ENCODE results near the gene CEACAM5.
A peak's percentile ranks its signal among the peaks of the same experiment; 100 is the strongest.
"Not testable (repeated sequence)": the region's sequence is repeated elsewhere in the genome, so short reads cannot be mapped to it uniquely, and the experiment has no call there.

The CEACAM5 gene

GRCh38 chr19:41750248-41751134, 42.1 kb downstream of the CEACAM5 start:
- not testable (repeated sequence) for H3K36me3 ChIP-seq (ENCODE audit: control insufficient read depth, insufficient read depth, low read length); H3K4me3 ChIP-seq (ENCODE audit: low read length); H3K9me3 ChIP-seq (ENCODE audit: control insufficient read depth, low read length); H3K27me3 ChIP-seq (ENCODE audit: control insufficient read depth, insufficient read depth, low read length)
- Histone ChIP-seq H3K9ac (ENCODE audit: low read length) (peak overlapping the region; percentile 48), H3K4me1 (ENCODE audit: control insufficient read depth, insufficient read depth, low read length) (peaks cover 57% of the 10 kb centered on the region)

- Histone ChIP-seq H3K27me3 (ENCODE audit: control insufficient read depth, insufficient read depth, low read length) (no peaks in the 10 kb centered on the region), H3K4me1 (ENCODE audit: control insufficient read depth, insufficient read depth, low read length) (peaks cover 44% of the 10 kb centered on the region), H3K9ac (ENCODE audit: low read length) (peak overlapping the region; percentile 47), H3K36me3 (ENCODE audit: control insufficient read depth, insufficient read depth, low read length) (no peaks in the 10 kb centered on the region), H3K4me3 (ENCODE audit: low read length) (no peak overlapping the region), H3K9me3 (ENCODE audit: control insufficient read depth, low read length) (no peaks in the 10 kb centered on the region)
Measured at GRCh38 chr19:41753159-41753558, 44.7 kb downstream of the CEACAM5 start.

- Histone ChIP-seq H3K36me3 (ENCODE audit: control insufficient read depth, insufficient read depth, low read length) (no peaks in the 10 kb centered on the region), H3K4me1 (ENCODE audit: control insufficient read depth, insufficient read depth, low read length) (peaks cover 40% of the 10 kb centered on the region), H3K9ac (ENCODE audit: low read length) (no peak overlapping the region), H3K4me3 (ENCODE audit: low read length) (no peak overlapping the region), H3K9me3 (ENCODE audit: control insufficient read depth, low read length) (no peaks in the 10 kb centered on the region), H3K27me3 (ENCODE audit: control insufficient read depth, insufficient read depth, low read length) (no peaks in the 10 kb centered on the region)
Measured at GRCh38 chr19:41753936-41754529, 45.6 kb downstream of the CEACAM5 start.

GRCh38 chr19:41755328-41755913, 47.0 kb downstream of the CEACAM5 start, which contains the start of gene CEACAM6:
CEACAM6 (plus strand) TSS chr19:41755530; CDS start chr19:41755639, 109 bp downstream.
- Histone ChIP-seq H3K27me3 (ENCODE audit: control insufficient read depth, insufficient read depth, low read length) (no peaks in the 10 kb centered on the region), H3K9ac (ENCODE audit: low read length) (no peak within 1 kb of the TSS), H3K9me3 (ENCODE audit: control insufficient read depth, low read length) (no peaks in the 10 kb centered on the region), H3K36me3 (ENCODE audit: control insufficient read depth, insufficient read depth, low read length) (no peaks in the 10 kb centered on the region), H3K4me3 (ENCODE audit: low read length) (no peak within 1 kb of the TSS), H3K4me1 (ENCODE audit: control insufficient read depth, insufficient read depth, low read length) (peaks cover 38% of the 10 kb centered on the region)

GRCh38 chr19:41758846-41759245, 50.4 kb downstream of the CEACAM5 start:
- no peak overlapping the region for H3K9ac ChIP-seq (ENCODE audit: low read length)
- no peak overlapping the region for H3K4me3 ChIP-seq (ENCODE audit: low read length)
- no peaks in the 10 kb centered on the region for H3K9me3 ChIP-seq (ENCODE audit: control insufficient read depth, low read length)
- no peaks in the 10 kb centered on the region for H3K27me3 ChIP-seq (ENCODE audit: control insufficient read depth, insufficient read depth, low read length)
- no peaks in the 10 kb centered on the region for H3K36me3 ChIP-seq (ENCODE audit: control insufficient read depth, insufficient read depth, low read length)
- peaks cover 8% of the 10 kb centered on the region for H3K4me1 ChIP-seq (ENCODE audit: control insufficient read depth, insufficient read depth, low read length)

- H3K9ac ChIP-seq (ENCODE audit: low read length): no peak overlapping the region
- no peaks in the 10 kb centered on the region for H3K9me3 ChIP-seq (ENCODE audit: control insufficient read depth, low read length)
- H3K36me3 ChIP-seq (ENCODE audit: control insufficient read depth, insufficient read depth, low read length): no peaks in the 10 kb centered on the region
- peaks cover 11% of the 10 kb centered on the region for H3K4me1 ChIP-seq (ENCODE audit: control insufficient read depth, insufficient read depth, low read length)
- H3K27me3 ChIP-seq (ENCODE audit: control insufficient read depth, insufficient read depth, low read length): no peaks in the 10 kb centered on the region
- H3K4me3 ChIP-seq (ENCODE audit: low read length): no peak overlapping the region
Measured at GRCh38 chr19:41767115-41767514, 58.7 kb downstream of the CEACAM5 start.

GRCh38 chr19:41768105-41768504, 59.7 kb downstream of the CEACAM5 start:
- not testable (repeated sequence) for H3K27me3 ChIP-seq (ENCODE audit: control insufficient read depth, insufficient read depth, low read length); H3K4me3 ChIP-seq (ENCODE audit: low read length); H3K9me3 ChIP-seq (ENCODE audit: control insufficient read depth, low read length); H3K36me3 ChIP-seq (ENCODE audit: control insufficient read depth, insufficient read depth, low read length); H3K9ac ChIP-seq (ENCODE audit: low read length)
- peaks cover 21% of the 10 kb centered on the region for H3K4me1 ChIP-seq (ENCODE audit: control insufficient read depth, insufficient read depth, low read length)

GRCh38 chr19:41769608-41770007, 61.2 kb downstream of the CEACAM5 start:
- no peaks in the 10 kb centered on the region for H3K9me3 ChIP-seq (ENCODE audit: control insufficient read depth, low read length)
- no peak overlapping the region for H3K9ac ChIP-seq (ENCODE audit: low read length)
- no peaks in the 10 kb centered on the region for H3K27me3 ChIP-seq (ENCODE audit: control insufficient read depth, insufficient read depth, low read length)
- H3K4me1 ChIP-seq (ENCODE audit: control insufficient read depth, insufficient read depth, low read length): peaks cover 34% of the 10 kb centered on the region
- H3K36me3 ChIP-seq (ENCODE audit: control insufficient read depth, insufficient read depth, low read length): no peaks in the 10 kb centered on the region
- no peak overlapping the region for H3K4me3 ChIP-seq (ENCODE audit: low read length)

- Histone ChIP-seq H3K27me3 (ENCODE audit: control insufficient read depth, insufficient read depth, low read length) (no peaks in the 10 kb centered on the region), H3K4me3 (ENCODE audit: low read length) (no peak overlapping the region), H3K36me3 (ENCODE audit: control insufficient read depth, insufficient read depth, low read length) (no peaks in the 10 kb centered on the region), H3K9ac (ENCODE audit: low read length) (no peak overlapping the region), H3K4me1 (ENCODE audit: control insufficient read depth, insufficient read depth, low read length) (peaks cover 52% of the 10 kb centered on the region), H3K9me3 (ENCODE audit: control insufficient read depth, low read length) (no peaks in the 10 kb centered on the region)
Measured at GRCh38 chr19:41771410-41771809, 63.0 kb downstream of the CEACAM5 start.

- peaks cover 63% of the 10 kb centered on the region for H3K4me1 ChIP-seq (ENCODE audit: control insufficient read depth, insufficient read depth, low read length)
- no peak overlapping the region for H3K9ac ChIP-seq (ENCODE audit: low read length)
- no peak overlapping the region for H3K4me3 ChIP-seq (ENCODE audit: low read length)
- H3K9me3 ChIP-seq (ENCODE audit: control insufficient read depth, low read length): no peaks in the 10 kb centered on the region
- no peaks in the 10 kb centered on the region for H3K36me3 ChIP-seq (ENCODE audit: control insufficient read depth, insufficient read depth, low read length)
- H3K27me3 ChIP-seq (ENCODE audit: control insufficient read depth, insufficient read depth, low read length): no peaks in the 10 kb centered on the region
Measured at GRCh38 chr19:41774515-41774980, 66.1 kb downstream of the CEACAM5 start.

GRCh38 chr19:41776700-41777099, 68.3 kb downstream of the CEACAM5 start:
- Histone ChIP-seq H3K36me3 (ENCODE audit: control insufficient read depth, insufficient read depth, low read length) (no peaks in the 10 kb centered on the region), H3K4me3 (ENCODE audit: low read length) (no peak overlapping the region), H3K9me3 (ENCODE audit: control insufficient read depth, low read length) (no peaks in the 10 kb centered on the region), H3K9ac (ENCODE audit: low read length) (no peak overlapping the region), H3K27me3 (ENCODE audit: control insufficient read depth, insufficient read depth, low read length) (no peaks in the 10 kb centered on the region), H3K4me1 (ENCODE audit: control insufficient read depth, insufficient read depth, low read length) (peaks cover 69% of the 10 kb centered on the region)
